Prostate gland (tissue), 2 donors: ENCODE measurements around the gene CEP126. TPM values are rescaled to one million over a fixed set of nuclear protein-coding genes. Genes with fewer than 3 reads are reported as not detected.
A peak's percentile ranks its signal among the peaks of the same experiment; 100 is the strongest.

Experiments
- DNase-seq: peaks from one replicate; pipeline ENCODE4 v3.0.0-alpha.2; 2019; ENCODE audit warnings: low spot score
- H3K27ac ChIP-seq, 2 donors: fragments of 200-600 bp; sonication (generic); 2 replicates each; pipeline ENCODE4 v1.5.1; 2017 to 2019
- H3K27me3 ChIP-seq: fragments of 200-600 bp; sonication (generic); replicated peaks from 2 replicates; pipeline ENCODE4 v1.5.1; 2019; ENCODE audit not compliant: insufficient read depth
- H3K36me3 ChIP-seq, 2 donors: fragments of 200-600 bp; sonication (generic); 1 replicate in 1 of 2; 2 replicates in 1 of 2; pipeline versions ENCODE4 v1.5.1 to v1.8.1; 2017 to 2019
- H3K4me1 ChIP-seq: fragments of 200-600 bp; sonication (generic); replicated peaks from 2 replicates; pipeline ENCODE4 v1.5.1; 2019
- H3K4me3 ChIP-seq, 2 donors: fragments of 200-600 bp; sonication (generic); 2 replicates each; pipeline ENCODE4 v1.5.1; 2017 to 2019
- H3K9me3 ChIP-seq: fragments of 200-600 bp; sonication (generic); 2 replicates; pipeline ENCODE4 v1.5.1; 2017
- POLR2A ChIP-seq: fragments of 450-650 bp; IDR thresholded peaks from one replicate; pipeline ENCODE4 v1.6.1; 2016; ENCODE audit warnings: antibody characterized with exemption, mild to moderate bottlenecking
- POLR2AphosphoS5 ChIP-seq: sonication (generic); formaldehyde crosslinking; IDR thresholded peaks from one replicate; pipeline ENCODE4 v1.6.1; 2017; ENCODE audit warnings: antibody characterized with exemption
- WGBS: methylation state at CpG from one replicate; pipeline ENCODE4 v1.1.5; 2018; 5-methylcytosine and 5-hydroxymethylcytosine counted together
- intact Hi-C: fragments of 100-400 bp; cut with DNase I; formaldehyde crosslinking; loops from one replicate; pipeline ENCODE4 v1.14.2; 2022
- total RNA-seq, 2 donors: library from RNA; depleted of rRNA; stranded (reverse); fragments of >200 nt; gene quantifications; one replicate each; pipeline ENCODE4 v1.1.0, GENCODE V29; 2016
- TF ChIP-seq, protein P1 (sequence below), 4 experiments: fragments of 200-600 bp in 2 of 4; fragments of 450-650 bp in 2 of 4; sonication (generic) in 2 of 4; IDR thresholded peaks; 1 replicate in 3 of 4; 2 replicates in 1 of 4; pipeline ENCODE4 v1.5.1; 2016 to 2019; ENCODE audit warnings: antibody characterized with exemption in 4 of 4, mild to moderate bottlenecking in 2 of 4, moderate library complexity in 2 of 4

The CEP126 gene
- total RNA-seq, 2 donors from 2014 or later, result 2.0 to 15.2 TPM

GRCh38 chr11:101894505-101894904, 20.3 kb upstream of the CEP126 start:
- no peaks in the 10 kb centered on the region for H3K36me3 ChIP-seq
- H3K9me3 ChIP-seq, result no peaks in the 10 kb centered on the region
- TF ChIP-seq, protein P1, sequence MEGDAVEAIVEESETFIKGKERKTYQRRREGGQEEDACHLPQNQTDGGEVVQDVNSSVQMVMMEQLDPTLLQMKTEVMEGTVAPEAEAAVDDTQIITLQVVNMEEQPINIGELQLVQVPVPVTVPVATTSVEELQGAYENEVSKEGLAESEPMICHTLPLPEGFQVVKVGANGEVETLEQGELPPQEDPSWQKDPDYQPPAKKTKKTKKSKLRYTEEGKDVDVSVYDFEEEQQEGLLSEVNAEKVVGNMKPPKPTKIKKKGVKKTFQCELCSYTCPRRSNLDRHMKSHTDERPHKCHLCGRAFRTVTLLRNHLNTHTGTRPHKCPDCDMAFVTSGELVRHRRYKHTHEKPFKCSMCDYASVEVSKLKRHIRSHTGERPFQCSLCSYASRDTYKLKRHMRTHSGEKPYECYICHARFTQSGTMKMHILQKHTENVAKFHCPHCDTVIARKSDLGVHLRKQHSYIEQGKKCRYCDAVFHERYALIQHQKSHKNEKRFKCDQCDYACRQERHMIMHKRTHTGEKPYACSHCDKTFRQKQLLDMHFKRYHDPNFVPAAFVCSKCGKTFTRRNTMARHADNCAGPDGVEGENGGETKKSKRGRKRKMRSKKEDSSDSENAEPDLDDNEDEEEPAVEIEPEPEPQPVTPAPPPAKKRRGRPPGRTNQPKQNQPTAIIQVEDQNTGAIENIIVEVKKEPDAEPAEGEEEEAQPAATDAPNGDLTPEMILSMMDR (IDR thresholded peaks at IDR 0.05), result no peak
- TF ChIP-seq POLR2A (no peak), POLR2AphosphoS5 (no peak)
- no peak overlapping the region for H3K27ac ChIP-seq
- no peaks in the 10 kb centered on the region for H3K4me1 ChIP-seq
- DNase-seq, result no peak
- intact Hi-C loops, result no loop called here
- H3K27me3 ChIP-seq, result no peaks in the 10 kb centered on the region
- 50% methylated on average over 1 of the region's 1 CpG for WGBS
- no peak overlapping the region for H3K4me3 ChIP-seq

GRCh38 chr11:101907815-101908214, 7.0 kb upstream of the CEP126 start:
- intact Hi-C loops, result no loop called here
- Histone ChIP-seq H3K36me3 (no peaks in the 10 kb centered on the region), H3K4me3 (no peak overlapping the region), H3K27ac (no peak overlapping the region), H3K9me3 (no peaks in the 10 kb centered on the region), H3K4me1 (no peaks in the 10 kb centered on the region), H3K27me3 (no peaks in the 10 kb centered on the region)
- WGBS, result 90% methylated on average over 1 of the region's 1 CpG
- DNase-seq, result no peak
- TF ChIP-seq POLR2A, result no peak
- TF ChIP-seq POLR2AphosphoS5, result no peak
- TF ChIP-seq, protein P1 (IDR thresholded peaks at IDR 0.05), result no peak

- H3K27me3 ChIP-seq, result no peaks in the 10 kb centered on the region
- no peaks in the 10 kb centered on the region for H3K4me1 ChIP-seq
- H3K27ac ChIP-seq, result no peak overlapping the region
- H3K36me3 ChIP-seq, result no peaks in the 10 kb centered on the region
- DNase-seq, result no peak
- H3K9me3 ChIP-seq, result no peaks in the 10 kb centered on the region
- WGBS, result 93% methylated on average over 2 of the region's 2 CpGs
- intact Hi-C loops, result no loop called here
- no peak for TF ChIP-seq POLR2AphosphoS5
- TF ChIP-seq, protein P1 (IDR thresholded peaks at IDR 0.05), result no peak
- H3K4me3 ChIP-seq, result no peak overlapping the region
Observed at GRCh38 chr11:101909087-101909486, 5.7 kb upstream of the CEP126 start.

- Histone ChIP-seq H3K4me1 (no peaks in the 10 kb centered on the region), H3K4me3 (no peak overlapping the region)
- intact Hi-C loops, result loop anchor here (10.0 kb wide), 1 partner anchor 362 kb away; no protein-coding TSS in a partner anchor
Observed at GRCh38 chr11:101912823-101913284, 2.0 kb upstream of the CEP126 start.

GRCh38 chr11:101913656-101914055, 1.2 kb upstream of the CEP126 start:
- H3K4me3 ChIP-seq, result no peak overlapping the region
- TF ChIP-seq POLR2AphosphoS5 (no peak), POLR2A (no peak)
- TF ChIP-seq, protein P1 (IDR thresholded peaks at IDR 0.05), result no peak
- intact Hi-C loops, result loop anchor here (10.0 kb wide), 1 partner anchor 361 kb away; no protein-coding TSS in a partner anchor
- no peaks in the 10 kb centered on the region for H3K9me3 ChIP-seq
- DNase-seq, result no peak
- no peaks in the 10 kb centered on the region for H3K27me3 ChIP-seq
- peak overlapping the region in 1 of 2 donors; percentile 81 for H3K27ac ChIP-seq
- no peaks in the 10 kb centered on the region for H3K36me3 ChIP-seq
- H3K4me1 ChIP-seq, result no peaks in the 10 kb centered on the region
- 78% methylated on average over 5 of the region's 5 CpGs for WGBS

More at GRCh38 chr11:101912823-101913284, 2.0 kb upstream of the CEP126 start:
- WGBS, result 45% methylated on average over 3 of the region's 3 CpGs
- TF ChIP-seq, protein P1 (IDR thresholded peaks at IDR 0.05), result no peak
- no peak for TF ChIP-seq POLR2AphosphoS5
- TF ChIP-seq POLR2A, result no peak
- no peak overlapping the region for H3K27ac ChIP-seq
- no peaks in the 10 kb centered on the region for H3K27me3 ChIP-seq
- H3K36me3 ChIP-seq, result no peaks in the 10 kb centered on the region
- DNase-seq, result no peak
- no peaks in the 10 kb centered on the region for H3K9me3 ChIP-seq
